PC-3 (cell line): ENCODE data around the gene TULP3.

Experiments
- EZH2phosphoT487 ChIP-seq: fragments of 300-600 bp; sonication (generic); IDR thresholded peaks from 2 replicates; pipeline ENCODE4 v1.6.1; 2018; ENCODE audit warnings: mild to moderate bottlenecking, antibody characterized with exemption, low read length, borderline replicate concordance
- TF ChIP-seq, protein P1 (sequence below): fragments of 300-600 bp; sonication (generic); conservative IDR thresholded peaks from 2 replicates; pipeline ENCODE4 v1.5.1; 2017; ENCODE audit warnings: antibody characterized with exemption, low read depth, mild to moderate bottlenecking, low read length

DNA sequence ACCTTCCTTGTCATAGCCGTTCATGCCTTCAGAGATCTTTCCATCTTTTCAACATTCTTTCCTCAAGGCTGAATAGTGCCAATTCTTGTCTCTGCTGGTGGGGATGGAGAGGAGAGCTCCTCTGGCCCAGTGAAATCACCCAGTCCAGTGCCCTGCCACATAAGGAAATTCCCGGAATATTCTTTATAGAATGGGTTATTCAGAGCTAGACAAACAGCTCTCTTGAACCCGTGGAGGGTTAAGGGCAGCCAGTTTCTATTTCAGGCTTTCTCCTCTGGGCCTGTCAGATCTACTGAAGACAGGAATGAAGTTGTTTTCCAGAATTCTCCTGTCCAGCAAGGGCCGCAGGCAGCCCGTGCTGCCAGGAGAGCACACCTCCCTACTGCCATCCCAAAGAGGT, 47.7 kb upstream of the TULP3 start:
- TF ChIP-seq, protein P1, sequence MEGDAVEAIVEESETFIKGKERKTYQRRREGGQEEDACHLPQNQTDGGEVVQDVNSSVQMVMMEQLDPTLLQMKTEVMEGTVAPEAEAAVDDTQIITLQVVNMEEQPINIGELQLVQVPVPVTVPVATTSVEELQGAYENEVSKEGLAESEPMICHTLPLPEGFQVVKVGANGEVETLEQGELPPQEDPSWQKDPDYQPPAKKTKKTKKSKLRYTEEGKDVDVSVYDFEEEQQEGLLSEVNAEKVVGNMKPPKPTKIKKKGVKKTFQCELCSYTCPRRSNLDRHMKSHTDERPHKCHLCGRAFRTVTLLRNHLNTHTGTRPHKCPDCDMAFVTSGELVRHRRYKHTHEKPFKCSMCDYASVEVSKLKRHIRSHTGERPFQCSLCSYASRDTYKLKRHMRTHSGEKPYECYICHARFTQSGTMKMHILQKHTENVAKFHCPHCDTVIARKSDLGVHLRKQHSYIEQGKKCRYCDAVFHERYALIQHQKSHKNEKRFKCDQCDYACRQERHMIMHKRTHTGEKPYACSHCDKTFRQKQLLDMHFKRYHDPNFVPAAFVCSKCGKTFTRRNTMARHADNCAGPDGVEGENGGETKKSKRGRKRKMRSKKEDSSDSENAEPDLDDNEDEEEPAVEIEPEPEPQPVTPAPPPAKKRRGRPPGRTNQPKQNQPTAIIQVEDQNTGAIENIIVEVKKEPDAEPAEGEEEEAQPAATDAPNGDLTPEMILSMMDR: no peak
- TF ChIP-seq EZH2phosphoT487: no peak
